Measurements from ENCODE around the gene NOTCH4. TPM values are rescaled to one million over a fixed set of nuclear protein-coding genes. Genes with fewer than 3 reads are reported as not detected.

Gene NOTCH4
- total and polyA plus RNA-seq, 2 donors (not counting 3 experiments of a cell fraction or from before 2014, with no cell fraction given), result 41.7 to 114 TPM

DNA sequence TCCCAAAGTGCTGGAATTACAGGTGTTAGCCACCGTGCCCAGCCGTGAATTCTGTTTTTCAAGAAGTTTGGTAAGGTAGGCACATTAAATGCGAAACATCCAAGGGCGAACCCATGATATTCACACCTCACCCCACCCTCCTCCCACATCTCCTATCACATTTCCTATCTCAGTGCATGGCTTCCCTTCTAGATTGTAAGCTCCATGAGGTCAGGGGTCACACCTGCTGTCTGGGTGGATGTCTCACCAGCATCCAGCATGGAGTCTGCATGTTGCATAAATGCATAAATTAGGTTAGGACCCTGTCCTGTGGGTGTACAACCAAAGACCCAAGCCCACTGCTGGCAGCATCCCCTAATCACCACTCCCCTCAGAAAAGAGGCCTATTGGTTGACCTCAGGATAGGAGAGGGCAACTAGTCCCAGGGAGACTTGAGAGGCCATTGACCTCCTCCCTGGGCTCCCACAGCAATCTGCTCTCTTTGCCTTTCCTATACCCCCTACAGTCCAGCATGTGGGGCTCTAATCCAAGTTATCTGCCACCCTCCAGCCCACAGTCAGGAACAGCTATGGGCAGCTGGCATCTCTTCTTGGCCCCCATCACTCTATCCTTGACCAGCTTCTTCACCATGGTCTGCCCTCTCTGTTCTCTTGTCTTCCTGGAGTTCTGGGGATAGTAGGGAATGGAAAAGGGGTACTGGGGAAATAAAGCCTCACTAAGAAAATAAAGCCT is 76.3 kb downstream of the NOTCH4 start:
- Histone ChIP-seq H4K20me1 (replicated peaks; ENCODE audit: control insufficient read depth, extremely low read depth, insufficient read depth, low read length) (no peaks in the 10 kb centered on the region), H3K27me3 (ENCODE audit: control insufficient read depth in 2 of 2, insufficient read depth in 2 of 2, low read length in 2 of 2) (peaks cover 24 to 27% of the 10 kb centered on the region in 2 experiments), H3K9me3 (replicated peaks; ENCODE audit: control insufficient read depth, insufficient read depth, low read length) (no peaks in the 10 kb centered on the region), H3K4me1 (ENCODE audit: control insufficient read depth, extremely low read depth, insufficient read depth, low read length) (peaks cover 9% of the 10 kb centered on the region), H2AFZ (ENCODE audit: low read depth, low read length) (no peak overlapping the region), H3K9me1 (replicated peaks; ENCODE audit: control insufficient read depth, extremely low read depth, insufficient read depth, low read length) (no peaks in the 10 kb centered on the region), H3K9ac (replicated peaks; ENCODE audit: extremely low read depth, insufficient read depth, low read length) (no peak overlapping the region), H3K4me2 (ENCODE audit: insufficient read depth, low read length) (no peak overlapping the region), H3K27ac (ENCODE audit: insufficient read depth, low read depth, low read length) (no peak overlapping the region), H3K36me3 (ENCODE audit: control insufficient read depth in 2 of 2, extremely low read depth in 1 of 2, insufficient read depth in 2 of 2, low read length in 2 of 2) (no peaks in the 10 kb centered on the region), H3K4me3 (replicated peaks in 1 of 3; ENCODE audit: insufficient read depth in 1 of 3, low read depth in 1 of 3, low read length in 3 of 3) (no peak overlapping the region), H3K79me2 (ENCODE audit: control insufficient read depth, insufficient read depth, low read length) (no peaks in the 10 kb centered on the region)
- FAIRE-seq (no peak), DNase-seq (ENCODE audit: low read depth, low spot score) (no peak)
- dilution Hi-C loops (cut with MboI; ENCODE audit: extremely low pct_ligation_motif_present, low sequenced_read_pairs) (no loop called here), intact Hi-C loops (cut with micrococcal nuclease) (loop anchor here (1.0 kb wide), 1 partner anchor 48 kb away; no protein-coding TSS in a partner anchor)
- ChIA-PET POLR2A (no interaction called here), CTCF (interaction anchor here (1.0 to 2.8 kb wide), 5 partner anchors 17 to 638 kb away, joined by 3 to 12 read pairs (median 6); partner anchors contain the start of gene FKBPL)
- no TSS peak for BruUV-seq (replicated peaks)
- no peak for TF ChIP-seq GATA2 (IDR thresholded peaks at IDR 0.05; ENCODE audit: insufficient read depth, insufficient read length, low read depth, low read length)
- TF ChIP-seq MYC (IDR thresholded peaks at IDR 0.05; ENCODE audit: low read depth, low read length), result no peak
- TF ChIP-seq, protein P1, sequence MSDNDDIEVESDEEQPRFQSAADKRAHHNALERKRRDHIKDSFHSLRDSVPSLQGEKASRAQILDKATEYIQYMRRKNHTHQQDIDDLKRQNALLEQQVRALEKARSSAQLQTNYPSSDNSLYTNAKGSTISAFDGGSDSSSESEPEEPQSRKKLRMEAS (IDR thresholded peaks at IDR 0.05; ENCODE audit: insufficient read depth, insufficient read length), result no peak
- no peak for TF ChIP-seq POLR2A (IDR thresholded peaks at IDR 0.05; ENCODE audit: low read depth, low read length)
- TF ChIP-seq JUN (IDR thresholded peaks at IDR 0.05; ENCODE audit: borderline replicate concordance, insufficient read depth, insufficient read length, low read depth), result no peak
- TF ChIP-seq FOS (IDR thresholded peaks at IDR 0.05; ENCODE audit: borderline replicate concordance, insufficient read depth, low read length), result no peak
- TF ChIP-seq POLR2AphosphoS5 (IDR thresholded peaks at IDR 0.05; ENCODE audit: insufficient read depth, low read depth, low read length), result no peak
- TF ChIP-seq, protein P2, sequence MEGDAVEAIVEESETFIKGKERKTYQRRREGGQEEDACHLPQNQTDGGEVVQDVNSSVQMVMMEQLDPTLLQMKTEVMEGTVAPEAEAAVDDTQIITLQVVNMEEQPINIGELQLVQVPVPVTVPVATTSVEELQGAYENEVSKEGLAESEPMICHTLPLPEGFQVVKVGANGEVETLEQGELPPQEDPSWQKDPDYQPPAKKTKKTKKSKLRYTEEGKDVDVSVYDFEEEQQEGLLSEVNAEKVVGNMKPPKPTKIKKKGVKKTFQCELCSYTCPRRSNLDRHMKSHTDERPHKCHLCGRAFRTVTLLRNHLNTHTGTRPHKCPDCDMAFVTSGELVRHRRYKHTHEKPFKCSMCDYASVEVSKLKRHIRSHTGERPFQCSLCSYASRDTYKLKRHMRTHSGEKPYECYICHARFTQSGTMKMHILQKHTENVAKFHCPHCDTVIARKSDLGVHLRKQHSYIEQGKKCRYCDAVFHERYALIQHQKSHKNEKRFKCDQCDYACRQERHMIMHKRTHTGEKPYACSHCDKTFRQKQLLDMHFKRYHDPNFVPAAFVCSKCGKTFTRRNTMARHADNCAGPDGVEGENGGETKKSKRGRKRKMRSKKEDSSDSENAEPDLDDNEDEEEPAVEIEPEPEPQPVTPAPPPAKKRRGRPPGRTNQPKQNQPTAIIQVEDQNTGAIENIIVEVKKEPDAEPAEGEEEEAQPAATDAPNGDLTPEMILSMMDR (IDR thresholded peaks at IDR 0.05; ENCODE audit: extremely low read depth in 1 of 2, insufficient read depth in 1 of 2, low read depth in 1 of 2, low read length in 2 of 2), result no peak
- TF ChIP-seq EZH2 (IDR thresholded peaks at IDR 0.05; ENCODE audit: borderline replicate concordance, low read depth, low read length, severe bottlenecking), result no peak

Measured in endothelial cell of umbilical vein (primary cell).